ENCODE data around the gene ADAMTS12. TPM values are rescaled to one million over a fixed set of nuclear protein-coding genes. Genes with fewer than 3 reads are reported as not detected.

The ADAMTS12 gene, protein sequence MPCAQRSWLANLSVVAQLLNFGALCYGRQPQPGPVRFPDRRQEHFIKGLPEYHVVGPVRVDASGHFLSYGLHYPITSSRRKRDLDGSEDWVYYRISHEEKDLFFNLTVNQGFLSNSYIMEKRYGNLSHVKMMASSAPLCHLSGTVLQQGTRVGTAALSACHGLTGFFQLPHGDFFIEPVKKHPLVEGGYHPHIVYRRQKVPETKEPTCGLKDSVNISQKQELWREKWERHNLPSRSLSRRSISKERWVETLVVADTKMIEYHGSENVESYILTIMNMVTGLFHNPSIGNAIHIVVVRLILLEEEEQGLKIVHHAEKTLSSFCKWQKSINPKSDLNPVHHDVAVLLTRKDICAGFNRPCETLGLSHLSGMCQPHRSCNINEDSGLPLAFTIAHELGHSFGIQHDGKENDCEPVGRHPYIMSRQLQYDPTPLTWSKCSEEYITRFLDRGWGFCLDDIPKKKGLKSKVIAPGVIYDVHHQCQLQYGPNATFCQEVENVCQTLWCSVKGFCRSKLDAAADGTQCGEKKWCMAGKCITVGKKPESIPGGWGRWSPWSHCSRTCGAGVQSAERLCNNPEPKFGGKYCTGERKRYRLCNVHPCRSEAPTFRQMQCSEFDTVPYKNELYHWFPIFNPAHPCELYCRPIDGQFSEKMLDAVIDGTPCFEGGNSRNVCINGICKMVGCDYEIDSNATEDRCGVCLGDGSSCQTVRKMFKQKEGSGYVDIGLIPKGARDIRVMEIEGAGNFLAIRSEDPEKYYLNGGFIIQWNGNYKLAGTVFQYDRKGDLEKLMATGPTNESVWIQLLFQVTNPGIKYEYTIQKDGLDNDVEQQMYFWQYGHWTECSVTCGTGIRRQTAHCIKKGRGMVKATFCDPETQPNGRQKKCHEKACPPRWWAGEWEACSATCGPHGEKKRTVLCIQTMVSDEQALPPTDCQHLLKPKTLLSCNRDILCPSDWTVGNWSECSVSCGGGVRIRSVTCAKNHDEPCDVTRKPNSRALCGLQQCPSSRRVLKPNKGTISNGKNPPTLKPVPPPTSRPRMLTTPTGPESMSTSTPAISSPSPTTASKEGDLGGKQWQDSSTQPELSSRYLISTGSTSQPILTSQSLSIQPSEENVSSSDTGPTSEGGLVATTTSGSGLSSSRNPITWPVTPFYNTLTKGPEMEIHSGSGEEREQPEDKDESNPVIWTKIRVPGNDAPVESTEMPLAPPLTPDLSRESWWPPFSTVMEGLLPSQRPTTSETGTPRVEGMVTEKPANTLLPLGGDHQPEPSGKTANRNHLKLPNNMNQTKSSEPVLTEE (N-terminal part only)
- 3.9 and 9.1 TPM in 2 replicates for total RNA-seq (2014; rRNA removed; shearing (Covaris generic))

DNA sequence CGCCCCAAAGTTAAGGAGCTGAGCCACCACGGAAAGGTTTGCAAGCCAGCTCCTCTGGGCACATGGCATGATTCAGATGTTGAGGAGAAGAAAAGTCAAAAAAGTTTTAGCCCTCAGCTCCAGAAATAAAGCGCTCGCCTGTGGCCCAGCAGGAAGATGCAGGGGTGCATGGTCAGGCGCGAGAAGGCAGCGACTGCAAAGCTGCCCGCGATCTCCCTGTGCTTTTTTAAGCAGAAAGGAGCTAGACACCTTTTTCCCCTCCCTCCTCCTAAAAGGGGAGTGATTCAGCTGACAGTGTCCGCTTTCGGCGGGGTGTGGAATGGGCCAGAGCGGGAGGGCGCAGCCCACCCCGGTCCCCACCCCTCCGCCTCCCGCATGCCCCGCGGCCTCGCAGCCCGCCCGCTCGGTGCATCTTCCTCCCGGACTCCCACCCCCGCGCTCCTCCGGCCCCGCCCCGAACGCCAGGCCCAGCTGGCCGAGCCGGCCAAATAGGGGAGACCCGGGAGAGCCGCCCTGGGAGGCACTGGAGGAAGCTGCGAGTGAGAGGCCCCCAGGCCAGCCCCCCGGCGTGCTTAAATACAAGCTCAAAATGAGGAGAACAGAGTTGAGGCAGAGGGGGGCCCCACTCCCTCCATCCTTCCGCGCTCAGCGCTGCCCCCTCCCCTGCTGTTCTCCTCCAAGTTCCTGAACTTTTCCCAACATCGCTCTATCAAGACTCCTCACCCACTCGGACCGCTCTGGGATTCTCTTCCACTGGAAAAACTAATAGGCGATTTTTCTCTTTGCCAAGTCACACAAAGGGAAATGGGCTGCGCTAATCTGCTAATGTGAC is at the start of gene ADAMTS12:
Gene ADAMTS12, minus strand, starts transcription at position 203 of the 832 bp plus-strand sequence. Its CDS starts 134 bp downstream, at position 69.
- peak; percentile 40 to 63 for DNase-seq (ENCODE audit: low read depth in 1 of 2, low spot score in 2 of 2)

DNA sequence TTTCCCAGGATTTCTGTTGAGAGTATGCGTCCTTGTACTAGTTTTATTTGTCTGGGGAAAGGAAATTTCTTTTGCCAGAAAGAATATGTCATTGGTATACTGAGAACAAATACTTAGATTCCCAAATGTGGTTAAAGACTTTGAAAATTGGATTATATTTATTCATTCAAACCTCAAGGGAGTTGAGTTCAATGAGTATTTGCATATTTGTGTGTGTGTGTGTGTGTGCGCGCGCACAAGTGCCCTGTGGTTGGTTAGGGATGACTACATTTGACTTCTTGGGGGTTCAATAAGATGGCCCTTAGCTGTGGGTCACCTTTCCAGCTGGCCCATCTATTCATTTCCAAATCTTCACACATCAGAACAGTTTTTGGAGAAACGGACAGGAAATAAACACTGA is 49.3 kb upstream of the ADAMTS12 start:
- Histone ChIP-seq H3K27ac (no peak overlapping the region), H3K36me3 (no peaks in the 10 kb centered on the region), H3K4me1 (replicated peaks) (no peaks in the 10 kb centered on the region), H3K9me3 (replicated peaks) (no peaks in the 10 kb centered on the region), H3K4me3 (no peak overlapping the region), H3K27me3 (replicated peaks) (no peaks in the 10 kb centered on the region)
- no peak for DNase-seq (ENCODE audit: low read depth in 1 of 2, low spot score in 2 of 2)

More for the DNA sequence above, at the start of gene ADAMTS12:
- H3K4me1 ChIP-seq (replicated peaks): peaks cover 38% of the 10 kb centered on the region
- H3K27ac ChIP-seq: peak within 1 kb of the TSS; percentile 49; the same call in 1 of the 2 replicates
- no peaks in the 10 kb centered on the region for H3K27me3 ChIP-seq (replicated peaks)
- no peaks in the 10 kb centered on the region for H3K9me3 ChIP-seq (replicated peaks)
- peak within 1 kb of the TSS; percentile 38 for H3K4me3 ChIP-seq
- no peaks in the 10 kb centered on the region for H3K36me3 ChIP-seq

DNA sequence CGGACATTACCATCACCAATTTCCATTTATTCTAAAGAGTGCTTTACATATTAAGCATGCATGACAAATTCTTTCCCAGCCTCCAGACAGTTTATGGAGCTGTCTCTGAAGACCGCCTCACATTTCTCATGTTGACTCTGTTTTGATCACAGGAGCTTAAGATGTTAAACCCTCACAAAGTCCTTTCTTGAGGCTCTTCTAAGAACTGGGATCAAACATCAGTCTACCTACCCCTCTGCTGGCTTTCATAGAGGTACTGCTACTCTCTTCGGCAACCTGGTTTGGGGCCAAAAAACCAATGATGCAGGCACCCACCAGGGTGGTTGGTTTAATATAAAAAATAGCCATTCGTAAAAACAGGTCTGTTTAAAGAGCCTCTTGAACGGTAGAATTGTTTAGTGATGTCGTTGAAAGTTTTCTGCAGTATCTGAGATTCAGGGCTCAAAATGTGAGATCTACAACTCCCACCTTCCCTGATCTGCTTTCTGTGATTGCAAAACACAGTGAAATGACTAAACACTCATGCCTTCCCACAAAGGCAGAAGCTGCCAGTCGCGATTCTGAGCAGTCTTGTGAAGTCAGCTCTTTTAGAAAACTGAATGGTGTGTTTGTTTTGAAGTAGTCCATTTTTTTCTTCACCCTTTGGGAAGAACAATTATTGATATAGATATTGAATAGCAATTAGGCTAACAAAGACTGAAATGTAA is 47.9 kb upstream of the ADAMTS12 start:
- H3K9me3 ChIP-seq (replicated peaks): no peaks in the 10 kb centered on the region
- H3K27ac ChIP-seq: no peak overlapping the region
- no peak overlapping the region for H3K4me3 ChIP-seq
- H3K36me3 ChIP-seq: no peaks in the 10 kb centered on the region
- H3K27me3 ChIP-seq (replicated peaks): no peaks in the 10 kb centered on the region
- no peak for DNase-seq (ENCODE audit: low read depth in 1 of 2, low spot score in 2 of 2)
- H3K4me1 ChIP-seq (replicated peaks): no peaks in the 10 kb centered on the region

DNA sequence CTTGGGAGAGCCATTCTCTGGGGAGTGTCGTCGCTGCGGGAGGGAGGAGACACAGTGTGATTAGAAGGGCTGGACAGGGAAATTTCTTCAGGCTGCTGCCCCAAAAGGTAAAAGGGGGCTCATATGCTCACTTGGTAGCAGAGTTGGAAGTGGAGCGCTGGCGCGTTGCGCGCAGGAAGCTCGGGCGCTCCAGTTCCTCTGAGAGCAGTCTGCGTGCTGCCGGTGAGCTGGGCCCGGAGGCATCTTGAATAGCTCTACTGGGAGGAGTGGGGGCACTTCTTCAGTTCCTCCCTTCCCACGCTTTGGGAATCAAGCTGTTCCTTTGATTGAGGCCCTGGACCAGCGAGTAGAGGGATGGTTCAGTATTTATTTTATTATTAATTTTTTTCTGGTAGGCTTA is 47.1 kb upstream of the ADAMTS12 start:
- Histone ChIP-seq H3K9me3 (replicated peaks) (no peaks in the 10 kb centered on the region), H3K36me3 (no peaks in the 10 kb centered on the region), H3K27ac (no peak overlapping the region), H3K4me3 (no peak overlapping the region), H3K27me3 (replicated peaks) (no peaks in the 10 kb centered on the region), H3K4me1 (replicated peaks) (peaks cover 5% of the 10 kb centered on the region; the same call in 1 of the 2 replicates)
- DNase-seq (ENCODE audit: low read depth in 1 of 2, low spot score in 2 of 2): no peak

DNA sequence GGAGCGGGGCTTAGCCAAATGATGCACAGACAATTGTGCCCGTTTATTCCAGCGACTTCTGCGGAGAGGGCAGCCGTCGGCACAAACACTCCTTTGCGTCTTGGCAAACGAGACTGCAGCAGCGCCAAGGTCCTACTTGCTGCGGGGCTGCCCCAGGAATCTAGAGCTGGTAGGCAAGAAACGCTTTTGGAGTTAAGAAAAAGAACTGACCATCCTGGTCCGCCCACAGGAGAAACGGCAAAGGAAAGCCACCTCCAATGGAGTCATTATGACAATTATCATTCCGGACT is 46.7 kb upstream of the ADAMTS12 start:
- Histone ChIP-seq H3K27ac (no peak overlapping the region), H3K4me3 (no peak overlapping the region), H3K27me3 (replicated peaks) (no peaks in the 10 kb centered on the region)

DNA sequence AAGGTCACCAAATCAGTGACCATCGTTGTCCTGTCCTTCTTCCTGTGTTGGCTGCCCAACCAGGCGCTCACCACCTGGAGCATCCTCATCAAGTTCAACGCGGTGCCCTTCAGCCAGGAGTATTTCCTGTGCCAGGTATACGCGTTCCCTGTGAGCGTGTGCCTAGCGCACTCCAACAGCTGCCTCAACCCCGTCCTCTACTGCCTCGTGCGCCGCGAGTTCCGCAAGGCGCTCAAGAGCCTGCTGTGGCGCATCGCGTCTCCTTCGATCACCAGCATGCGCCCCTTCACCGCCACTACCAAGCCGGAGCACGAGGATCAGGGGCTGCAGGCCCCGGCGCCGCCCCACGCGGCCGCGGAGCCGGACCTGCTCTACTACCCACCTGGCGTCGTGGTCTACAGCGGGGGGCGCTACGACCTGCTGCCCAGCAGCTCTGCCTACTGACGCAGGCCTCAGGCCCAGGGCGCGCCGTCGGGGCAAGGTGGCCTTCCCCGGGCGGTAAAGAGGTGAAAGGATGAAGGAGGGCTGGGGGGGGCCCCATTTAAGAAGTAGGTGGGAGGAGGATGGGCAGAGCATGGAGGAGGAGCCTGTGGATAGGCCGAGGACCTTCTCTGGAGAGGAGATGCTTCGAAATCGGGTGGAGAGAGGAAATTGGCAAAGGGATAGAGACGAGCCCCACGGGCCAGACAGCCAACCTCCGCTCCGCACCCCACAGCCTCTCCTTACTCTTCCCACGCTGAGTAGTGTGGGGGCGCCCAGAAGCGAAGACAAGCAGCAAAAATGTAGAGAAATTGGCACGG is 46.1 kb upstream of the ADAMTS12 start:
- no peak overlapping the region for H3K27ac ChIP-seq
- H3K36me3 ChIP-seq: no peaks in the 10 kb centered on the region
- H3K27me3 ChIP-seq (replicated peaks): no peaks in the 10 kb centered on the region
- no peak for DNase-seq (ENCODE audit: low read depth in 1 of 2, low spot score in 2 of 2)
- H3K4me1 ChIP-seq (replicated peaks): peaks cover 6% of the 10 kb centered on the region; the same call in 1 of the 2 replicates
- H3K4me3 ChIP-seq: no peak overlapping the region
- H3K9me3 ChIP-seq (replicated peaks): no peaks in the 10 kb centered on the region

More for the DNA sequence above, 46.7 kb upstream of the ADAMTS12 start:
- H3K9me3 ChIP-seq (replicated peaks): no peaks in the 10 kb centered on the region
- peaks cover 6% of the 10 kb centered on the region; the same call in 1 of the 2 replicates for H3K4me1 ChIP-seq (replicated peaks)
- DNase-seq (ENCODE audit: low read depth in 1 of 2, low spot score in 2 of 2): no peak
- no peaks in the 10 kb centered on the region for H3K36me3 ChIP-seq

DNA sequence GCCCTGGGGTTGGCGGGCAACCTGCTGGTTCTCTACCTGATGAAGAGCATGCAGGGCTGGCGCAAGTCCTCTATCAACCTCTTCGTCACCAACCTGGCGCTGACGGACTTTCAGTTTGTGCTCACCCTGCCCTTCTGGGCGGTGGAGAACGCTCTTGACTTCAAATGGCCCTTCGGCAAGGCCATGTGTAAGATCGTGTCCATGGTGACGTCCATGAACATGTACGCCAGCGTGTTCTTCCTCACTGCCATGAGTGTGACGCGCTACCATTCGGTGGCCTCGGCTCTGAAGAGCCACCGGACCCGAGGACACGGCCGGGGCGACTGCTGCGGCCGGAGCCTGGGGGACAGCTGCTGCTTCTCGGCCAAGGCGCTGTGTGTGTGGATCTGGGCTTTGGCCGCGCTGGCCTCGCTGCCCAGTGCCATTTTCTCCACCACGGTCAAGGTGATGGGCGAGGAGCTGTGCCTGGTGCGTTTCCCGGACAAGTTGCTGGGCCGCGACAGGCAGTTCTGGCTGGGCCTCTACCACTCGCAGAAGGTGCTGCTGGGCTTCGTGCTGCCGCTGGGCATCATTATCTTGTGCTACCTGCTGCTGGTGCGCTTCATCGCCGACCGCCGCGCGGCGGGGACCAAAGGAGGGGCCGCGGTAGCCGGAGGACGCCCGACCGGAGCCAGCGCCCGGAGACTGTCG is 45.4 kb upstream of the ADAMTS12 start:
- H3K4me3 ChIP-seq: no peak overlapping the region

DNA sequence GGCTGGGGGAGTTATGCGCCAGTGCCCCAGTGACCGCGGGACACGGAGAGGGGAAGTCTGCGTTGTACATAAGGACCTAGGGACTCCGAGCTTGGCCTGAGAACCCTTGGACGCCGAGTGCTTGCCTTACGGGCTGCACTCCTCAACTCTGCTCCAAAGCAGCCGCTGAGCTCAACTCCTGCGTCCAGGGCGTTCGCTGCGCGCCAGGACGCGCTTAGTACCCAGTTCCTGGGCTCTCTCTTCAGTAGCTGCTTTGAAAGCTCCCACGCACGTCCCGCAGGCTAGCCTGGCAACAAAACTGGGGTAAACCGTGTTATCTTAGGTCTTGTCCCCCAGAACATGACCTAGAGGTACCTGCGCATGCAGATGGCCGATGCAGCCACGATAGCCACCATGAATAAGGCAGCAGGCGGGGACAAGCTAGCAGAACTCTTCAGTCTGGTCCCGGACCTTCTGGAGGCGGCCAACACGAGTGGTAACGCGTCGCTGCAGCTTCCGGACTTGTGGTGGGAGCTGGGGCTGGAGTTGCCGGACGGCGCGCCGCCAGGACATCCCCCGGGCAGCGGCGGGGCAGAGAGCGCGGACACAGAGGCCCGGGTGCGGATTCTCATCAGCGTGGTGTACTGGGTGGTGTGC is 44.7 kb upstream of the ADAMTS12 start, which contains the start of gene RXFP3:
Gene RXFP3, plus strand, starts transcription at position 6 of the 636 bp plus-strand sequence. Its CDS starts 355 bp downstream, at position 361.
- Histone ChIP-seq H3K9me3 (replicated peaks) (no peaks in the 10 kb centered on the region), H3K4me3 (no peak within 1 kb of the TSS), H3K27me3 (replicated peaks) (no peaks in the 10 kb centered on the region), H3K36me3 (no peaks in the 10 kb centered on the region), H3K27ac (no peak within 1 kb of the TSS), H3K4me1 (replicated peaks) (peaks cover 6% of the 10 kb centered on the region; the same call in 1 of the 2 replicates)
- no peak for DNase-seq (ENCODE audit: low read depth in 1 of 2, low spot score in 2 of 2)

More for the DNA sequence above, 45.4 kb upstream of the ADAMTS12 start:
- Histone ChIP-seq H3K36me3 (no peaks in the 10 kb centered on the region), H3K4me1 (replicated peaks) (peaks cover 6% of the 10 kb centered on the region; the same call in 1 of the 2 replicates), H3K27me3 (replicated peaks) (no peaks in the 10 kb centered on the region), H3K9me3 (replicated peaks) (no peaks in the 10 kb centered on the region), H3K27ac (no peak overlapping the region)
- no peak for DNase-seq (ENCODE audit: low read depth in 1 of 2, low spot score in 2 of 2)

DNA sequence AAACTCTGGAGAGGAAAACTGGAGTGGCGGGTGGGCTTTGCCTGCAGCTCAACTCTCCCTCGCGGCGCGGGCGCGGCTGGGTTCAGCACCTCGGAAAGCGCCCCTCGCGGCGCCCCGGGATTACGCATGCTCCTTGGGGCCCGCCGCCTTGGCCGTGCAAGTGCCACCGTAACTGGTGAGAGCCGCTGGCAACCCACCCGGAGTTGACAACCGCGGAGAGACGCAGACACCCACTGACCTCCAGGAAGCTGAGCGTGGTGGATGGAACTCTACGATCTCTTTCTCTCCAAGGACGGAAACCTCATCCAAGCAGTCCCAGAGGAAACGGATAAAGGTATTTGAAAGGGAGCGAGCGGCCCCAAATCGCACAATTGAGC is 44.2 kb upstream of the ADAMTS12 start:
- Histone ChIP-seq H3K36me3 (no peaks in the 10 kb centered on the region), H3K27ac (no peak overlapping the region), H3K9me3 (replicated peaks) (no peaks in the 10 kb centered on the region), H3K27me3 (replicated peaks) (no peaks in the 10 kb centered on the region), H3K4me1 (replicated peaks) (peaks cover 6% of the 10 kb centered on the region; the same call in 1 of the 2 replicates), H3K4me3 (no peak overlapping the region)
- DNase-seq (ENCODE audit: low read depth in 1 of 2, low spot score in 2 of 2): peak; percentile 18 to 44

DNA sequence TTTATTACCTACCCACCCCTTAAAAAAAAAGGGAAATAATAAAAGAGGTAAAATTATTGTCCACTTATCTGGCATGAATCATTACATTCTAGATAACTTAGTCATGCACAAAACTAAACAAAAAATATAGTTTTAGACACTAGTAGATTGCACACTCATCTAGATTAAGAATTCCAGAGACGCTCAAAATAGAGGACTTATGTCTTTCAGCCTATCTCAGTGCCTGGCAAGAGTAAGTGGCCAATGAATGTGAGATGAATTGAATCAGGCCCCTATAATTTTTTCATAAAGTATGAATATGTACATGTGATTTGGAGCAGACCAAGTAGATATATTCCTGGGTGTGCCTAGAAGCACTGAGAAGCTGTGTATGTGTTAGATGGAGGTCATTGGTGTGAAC is 42.4 kb upstream of the ADAMTS12 start:
- Histone ChIP-seq H3K27me3 (replicated peaks) (no peaks in the 10 kb centered on the region), H3K36me3 (no peaks in the 10 kb centered on the region), H3K4me1 (replicated peaks) (peaks cover 6% of the 10 kb centered on the region; the same call in 1 of the 2 replicates), H3K4me3 (no peak overlapping the region), H3K27ac (no peak overlapping the region), H3K9me3 (replicated peaks) (no peaks in the 10 kb centered on the region)
- DNase-seq (ENCODE audit: low read depth in 1 of 2, low spot score in 2 of 2): peak in 1 of 2 experiments; percentile 5

DNA sequence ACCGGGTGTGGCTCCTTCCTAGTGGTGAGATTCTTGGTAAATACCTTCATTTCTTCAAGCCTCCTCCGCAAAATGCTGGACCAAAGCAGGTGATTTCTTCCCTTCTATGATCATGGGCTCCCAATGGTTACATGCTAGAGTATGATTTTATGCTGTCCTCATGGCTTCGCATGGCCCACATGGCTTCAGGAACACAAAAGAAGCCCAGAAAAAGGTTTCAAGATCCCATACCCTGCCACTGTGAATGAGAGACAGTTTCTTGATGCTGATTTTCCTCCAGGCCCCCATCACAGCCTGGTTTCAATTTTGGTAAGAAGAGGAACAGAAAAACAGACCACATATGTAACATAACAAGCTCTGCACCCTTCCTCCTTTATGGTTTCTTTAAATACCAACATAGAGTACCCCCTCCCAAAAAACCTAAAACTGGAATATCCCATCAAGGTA is 42.0 kb upstream of the ADAMTS12 start:
- Histone ChIP-seq H3K36me3 (no peaks in the 10 kb centered on the region), H3K4me1 (replicated peaks) (peaks cover 6% of the 10 kb centered on the region; the same call in 1 of the 2 replicates), H3K9me3 (replicated peaks) (no peaks in the 10 kb centered on the region), H3K4me3 (no peak overlapping the region), H3K27ac (no peak overlapping the region), H3K27me3 (replicated peaks) (no peaks in the 10 kb centered on the region)
- no peak for DNase-seq (ENCODE audit: low read depth in 1 of 2, low spot score in 2 of 2)
